Inflammatory macrophage (primary cell): ENCODE measurements around the gene ELFN2.
"Not testable (repeated sequence)": the region's sequence is repeated elsewhere in the genome, so short reads cannot be mapped to it uniquely, and the experiment has no call there.

Experiments used
- DNase-seq, 2 donors: peaks; one replicate each; pipeline ENCODE4 v3.0.0-alpha.2; 2020 to 2022

ELFN2 gene

GRCh38 chr22:37409459-37410050, 17.7 kb downstream of the ELFN2 start:
- no peak for DNase-seq

- no peak for DNase-seq
Measured at GRCh38 chr22:37409031-37409430, 18.2 kb downstream of the ELFN2 start.

- DNase-seq, result no peak
Measured at GRCh38 chr22:37407856-37408255, 19.4 kb downstream of the ELFN2 start.

- no peak for DNase-seq
Measured at GRCh38 chr22:37406441-37407235, 20.6 kb downstream of the ELFN2 start.

- DNase-seq, result no peak
Measured at GRCh38 chr22:37404091-37404490, 23.2 kb downstream of the ELFN2 start.

- no peak for DNase-seq
Measured at GRCh38 chr22:37403267-37403960, 23.9 kb downstream of the ELFN2 start.

GRCh38 chr22:37402184-37402506, 25.1 kb downstream of the ELFN2 start:
- no peak for DNase-seq

GRCh38 chr22:37401401-37402183, 25.7 kb downstream of the ELFN2 start:
- no peak for DNase-seq

- DNase-seq, result no peak
Measured at GRCh38 chr22:37400719-37401118, 26.6 kb downstream of the ELFN2 start.

GRCh38 chr22:37399457-37399856, 27.8 kb downstream of the ELFN2 start:
- not testable (repeated sequence) for DNase-seq

- DNase-seq, result no peak
Measured at GRCh38 chr22:37397226-37397625, 30.1 kb downstream of the ELFN2 start.

GRCh38 chr22:37396488-37397084, 30.7 kb downstream of the ELFN2 start:
- DNase-seq, result no peak

GRCh38 chr22:37394341-37394740, 32.9 kb downstream of the ELFN2 start:
- no peak for DNase-seq

- DNase-seq, result no peak
Measured at GRCh38 chr22:37393746-37394145, 33.5 kb downstream of the ELFN2 start.

GRCh38 chr22:37392721-37393328, 34.5 kb downstream of the ELFN2 start:
- no peak for DNase-seq

GRCh38 chr22:37391702-37392101, 35.6 kb downstream of the ELFN2 start:
- no peak for DNase-seq

GRCh38 chr22:37390075-37390474, 37.2 kb downstream of the ELFN2 start:
- DNase-seq, result no peak

GRCh38 chr22:37388538-37388937, 38.7 kb downstream of the ELFN2 start:
- DNase-seq, result no peak

GRCh38 chr22:37387793-37388192, 39.5 kb downstream of the ELFN2 start:
- DNase-seq, result no peak

- DNase-seq, result no peak
Measured at GRCh38 chr22:37386441-37386840, 40.8 kb downstream of the ELFN2 start.

- no peak for DNase-seq
Measured at GRCh38 chr22:37384691-37385090, 42.6 kb downstream of the ELFN2 start.

GRCh38 chr22:37383341-37383740, 43.9 kb downstream of the ELFN2 start:
- no peak for DNase-seq
